A204.1 (cell line): ENCODE measurements around the gene PNLIP.

Source experiments
- FAIRE-seq: peaks from 2 replicates; lab custom pipeline; 2012; peaks lifted over from hg19 to GRCh38; lab: Jason Lieb, UNC

Gene PNLIP

DNA sequence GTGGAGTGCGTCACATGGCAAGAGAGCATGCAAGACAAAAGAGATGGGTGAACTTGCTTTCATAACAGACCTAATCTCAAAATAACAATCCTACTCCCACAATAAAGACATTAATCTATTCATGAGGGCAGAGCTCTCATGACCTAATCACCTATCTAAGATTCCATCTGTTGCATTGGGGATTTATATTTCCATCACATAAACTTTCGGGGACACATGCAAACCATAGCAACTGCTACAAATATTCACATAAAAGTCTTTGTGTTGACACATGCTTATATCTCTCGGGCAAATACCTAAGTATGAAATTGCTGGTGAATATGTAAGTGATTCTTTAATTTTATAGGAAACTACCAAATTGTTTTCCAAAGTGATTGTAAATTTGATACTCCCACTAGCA is 29.1 kb downstream of the PNLIP start:
- FAIRE-seq, result no peak

DNA sequence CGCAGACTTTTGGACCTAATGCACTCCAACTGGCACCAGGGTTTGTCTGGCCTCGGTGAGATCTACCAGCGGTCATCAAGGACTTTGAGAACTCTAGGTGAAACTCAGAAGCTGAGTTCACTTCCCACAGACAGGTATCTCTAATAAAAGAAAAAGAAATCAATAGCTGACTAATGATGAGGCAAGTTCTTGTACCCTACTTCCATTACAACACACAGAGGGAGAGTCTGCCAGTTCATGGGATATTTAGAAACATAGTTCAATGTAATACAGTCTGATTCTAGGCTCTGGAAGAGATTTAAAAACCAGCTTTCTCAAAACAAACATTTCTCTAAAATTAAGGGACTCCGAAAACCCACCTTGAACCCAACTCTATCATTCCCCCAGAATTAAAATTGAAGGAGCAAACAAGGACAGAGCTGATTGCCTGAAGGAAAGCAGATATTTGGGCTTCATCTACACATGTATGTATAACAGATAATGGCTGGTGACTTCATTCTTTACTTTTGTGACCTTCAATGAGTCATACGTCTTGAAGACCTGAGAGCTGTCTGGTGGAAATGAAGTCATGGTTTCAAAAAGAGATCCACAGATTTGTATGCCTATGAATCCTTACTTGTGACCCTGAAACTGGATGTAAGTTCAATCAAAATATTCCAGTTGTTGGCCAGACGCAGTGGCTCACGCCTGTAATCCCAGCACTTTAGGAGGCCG is 42.3 kb downstream of the PNLIP start:
- FAIRE-seq, result no peak

DNA sequence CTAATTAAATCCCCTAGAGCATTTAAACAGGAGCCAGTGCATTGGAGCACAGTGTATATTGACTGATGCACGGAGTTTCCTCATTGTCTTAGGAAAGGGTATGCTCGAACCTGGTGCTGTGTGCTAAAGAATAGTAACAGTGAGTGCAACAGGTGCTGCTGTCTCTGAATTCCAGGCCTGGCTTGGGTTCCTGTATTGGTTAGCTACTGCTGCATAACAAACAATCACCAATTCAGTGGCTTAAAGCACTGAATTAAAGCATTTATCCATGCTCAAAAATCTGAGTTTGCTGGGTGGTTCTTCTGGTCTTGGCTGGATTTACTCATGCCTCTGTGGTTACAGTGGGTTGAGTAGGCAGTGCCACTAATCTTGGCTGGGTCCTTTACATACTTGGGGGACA is 43.3 kb downstream of the PNLIP start:
- no peak for FAIRE-seq

DNA sequence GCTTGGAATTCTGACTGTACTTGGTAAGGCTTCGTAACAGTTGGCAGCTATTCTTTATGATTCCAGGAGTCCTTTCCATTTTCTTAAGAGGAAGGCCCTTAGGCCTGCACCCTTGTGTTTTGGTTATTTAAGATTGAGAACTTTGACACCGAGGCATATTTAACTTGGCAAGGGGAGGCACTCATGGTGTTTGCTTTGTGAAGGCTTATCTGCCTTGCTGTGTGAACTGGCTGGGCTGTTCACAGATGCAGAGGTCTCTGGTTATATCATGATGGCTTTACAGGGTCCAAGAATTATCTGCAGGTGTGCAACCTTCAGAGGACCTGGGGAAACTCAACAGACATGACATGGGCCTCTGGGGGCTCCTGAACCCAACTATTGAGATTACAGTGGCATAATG is 44.2 kb downstream of the PNLIP start:
- no peak for FAIRE-seq

DNA sequence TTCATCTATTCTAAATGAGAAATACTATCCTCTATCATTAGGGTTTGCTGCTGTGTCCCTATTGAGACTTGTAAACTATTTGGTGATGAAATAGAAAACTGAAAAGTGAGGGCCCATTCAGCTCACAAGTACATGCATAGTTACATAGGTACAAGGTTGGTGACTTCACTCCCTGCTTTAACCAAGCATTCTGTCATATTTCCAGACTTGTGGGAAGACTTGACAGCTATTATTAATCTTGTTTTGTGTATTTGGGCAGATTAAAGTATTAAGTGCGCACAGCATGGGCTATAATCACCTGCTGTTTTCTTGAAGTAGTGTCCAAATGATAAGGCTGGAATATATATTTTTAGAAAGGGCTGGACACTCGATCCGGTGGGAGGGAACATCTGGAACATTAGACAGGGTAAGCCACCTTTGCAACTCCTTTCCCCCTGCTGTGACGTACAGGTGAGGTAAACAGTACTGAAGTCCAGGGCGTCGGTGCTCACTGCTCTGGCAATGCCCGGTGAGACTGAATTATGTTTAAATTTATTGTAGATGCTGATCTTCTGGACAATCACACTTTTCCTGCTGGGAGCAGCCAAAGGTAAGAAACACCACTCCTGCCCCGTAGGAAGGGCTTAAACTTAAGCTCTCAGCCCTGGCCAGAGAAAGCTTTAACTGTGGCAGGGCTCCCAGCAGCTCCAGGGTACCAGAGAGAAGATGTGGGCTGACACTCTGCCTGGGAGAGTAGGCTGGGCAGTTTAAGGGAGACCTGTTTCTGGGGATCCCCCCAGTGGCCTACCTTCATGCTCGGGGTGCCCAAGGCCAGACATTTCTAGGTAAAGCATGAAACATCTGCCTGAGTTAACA is 45.1 kb downstream of the PNLIP start, which contains the start of gene PNLIPRP1:
Gene PNLIPRP1, plus strand, starts transcription at position 370 of the 855 bp plus-strand sequence. Its CDS starts 171 bp downstream, at position 541.
- FAIRE-seq, result no peak

DNA sequence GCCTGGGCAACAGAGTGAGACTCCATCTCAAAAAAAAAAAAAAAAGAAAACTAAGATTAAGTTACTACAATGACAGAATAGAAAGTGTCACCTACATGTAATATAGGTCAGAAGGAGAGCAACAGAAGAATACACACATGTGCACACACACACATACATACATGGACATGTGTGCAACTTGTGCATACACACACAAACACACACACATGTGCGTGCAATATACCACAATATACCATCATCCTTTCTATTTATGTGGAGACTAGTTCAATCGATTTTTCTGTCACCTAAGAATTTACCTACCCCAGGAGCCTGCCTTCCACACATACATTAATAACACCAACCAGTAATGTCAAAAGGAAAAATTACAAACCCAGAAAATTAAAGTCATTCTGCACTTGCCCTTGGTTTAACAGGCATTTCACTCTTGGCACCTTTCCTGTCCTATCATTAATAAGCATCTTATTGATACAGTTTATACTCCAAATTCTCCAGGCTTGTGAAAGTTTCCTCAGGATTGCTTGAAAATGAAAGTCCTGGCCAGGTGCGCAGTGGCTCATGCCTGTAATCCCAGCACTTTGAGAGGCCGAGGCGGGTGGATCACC is 47.5 kb downstream of the PNLIP start:
- no peak for FAIRE-seq

DNA sequence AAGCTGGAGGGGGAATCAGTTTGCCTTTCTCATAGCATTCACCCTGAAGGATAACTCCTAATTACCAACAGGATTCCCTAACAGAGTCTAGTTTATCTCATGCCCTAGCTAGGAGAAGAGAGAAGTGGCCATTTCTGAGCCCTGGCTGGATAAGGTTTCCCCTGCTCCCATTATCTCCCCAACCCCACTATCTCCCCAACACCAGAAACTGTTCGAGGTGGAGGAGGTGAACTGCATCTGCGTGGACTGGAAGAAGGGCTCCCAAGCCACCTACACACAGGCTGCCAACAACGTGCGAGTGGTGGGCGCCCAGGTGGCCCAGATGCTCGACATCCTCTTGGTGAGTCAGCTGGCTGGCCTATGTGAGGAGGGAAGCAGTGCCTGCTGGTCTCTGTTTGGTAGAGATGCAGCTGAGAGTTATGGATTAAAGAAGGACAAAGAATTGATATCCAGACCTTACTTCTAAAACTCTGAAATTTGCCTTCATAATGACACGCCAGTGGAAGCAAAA is 48.8 kb downstream of the PNLIP start:
- FAIRE-seq, result no peak

DNA sequence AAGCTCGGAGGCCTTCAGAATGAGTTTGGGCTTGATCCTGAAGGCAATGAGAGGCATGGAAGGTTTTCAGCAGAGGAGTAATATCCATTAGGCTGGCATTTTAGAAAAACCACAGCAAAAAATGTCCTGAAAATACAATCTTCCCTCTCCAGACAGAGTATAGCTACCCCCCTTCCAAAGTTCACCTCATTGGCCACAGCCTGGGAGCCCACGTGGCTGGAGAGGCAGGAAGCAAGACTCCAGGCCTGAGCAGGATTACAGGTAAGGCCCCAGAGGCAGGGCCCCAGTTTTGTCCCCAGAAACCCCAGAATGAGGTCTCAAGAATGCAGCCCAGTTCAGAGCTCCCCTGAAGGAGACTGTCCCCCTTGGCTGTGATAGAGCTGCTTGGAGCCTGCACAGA is 50.3 kb downstream of the PNLIP start:
- no peak for FAIRE-seq

DNA sequence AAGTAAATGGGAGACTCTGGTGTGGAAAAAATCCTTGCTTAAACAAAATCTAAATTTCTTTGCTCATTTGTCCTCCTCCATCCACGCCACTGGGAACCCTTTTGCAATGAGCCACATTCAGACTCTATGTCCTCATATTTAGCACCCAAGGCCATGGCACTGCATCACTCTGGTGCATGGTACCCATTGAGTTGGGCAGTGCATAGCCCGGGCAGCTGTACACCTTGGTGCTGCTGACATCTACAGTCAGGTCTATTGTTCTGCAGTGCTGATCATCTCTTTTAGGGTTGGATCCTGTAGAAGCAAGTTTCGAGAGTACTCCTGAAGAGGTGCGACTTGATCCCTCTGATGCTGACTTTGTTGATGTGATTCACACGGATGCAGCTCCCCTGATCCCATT is 51.8 kb downstream of the PNLIP start:
- no peak for FAIRE-seq

DNA sequence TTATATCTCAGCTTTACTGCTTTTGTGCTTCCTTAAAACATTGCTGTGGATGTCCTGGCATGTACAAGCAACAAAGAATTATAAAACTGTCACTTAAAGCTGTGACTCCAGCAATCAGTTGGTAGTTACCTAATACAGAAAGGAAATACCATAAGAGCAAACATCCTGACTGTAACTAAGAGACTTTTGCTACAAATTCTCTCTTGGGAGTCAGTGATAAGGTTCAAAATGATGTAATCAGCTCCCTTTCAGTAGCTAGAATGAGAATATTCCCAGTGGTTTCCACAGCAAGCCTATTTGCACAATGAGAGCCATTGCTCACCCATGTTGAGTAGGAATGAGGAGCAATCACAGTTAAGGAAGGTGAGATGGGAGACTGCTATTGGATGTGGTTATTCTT is 52.6 kb downstream of the PNLIP start:
- no peak for FAIRE-seq

DNA sequence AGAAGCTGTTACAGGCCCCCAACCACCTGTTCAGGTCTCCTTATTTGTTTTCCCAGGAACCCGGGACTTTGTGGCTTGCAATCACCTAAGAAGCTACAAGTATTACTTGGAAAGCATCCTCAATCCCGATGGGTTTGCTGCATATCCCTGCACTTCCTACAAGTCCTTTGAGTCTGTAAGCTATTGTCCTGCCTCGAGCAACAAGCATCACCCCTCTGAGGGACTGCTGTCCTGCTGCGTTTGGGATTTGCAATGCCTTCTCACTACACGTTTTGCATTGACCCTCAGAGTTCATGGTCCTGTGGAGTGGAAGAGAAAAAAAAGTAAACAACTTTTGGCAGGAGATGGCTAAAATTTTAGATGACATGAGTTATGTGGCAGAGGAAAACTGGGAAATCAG is 54.3 kb downstream of the PNLIP start:
- no peak for FAIRE-seq

DNA sequence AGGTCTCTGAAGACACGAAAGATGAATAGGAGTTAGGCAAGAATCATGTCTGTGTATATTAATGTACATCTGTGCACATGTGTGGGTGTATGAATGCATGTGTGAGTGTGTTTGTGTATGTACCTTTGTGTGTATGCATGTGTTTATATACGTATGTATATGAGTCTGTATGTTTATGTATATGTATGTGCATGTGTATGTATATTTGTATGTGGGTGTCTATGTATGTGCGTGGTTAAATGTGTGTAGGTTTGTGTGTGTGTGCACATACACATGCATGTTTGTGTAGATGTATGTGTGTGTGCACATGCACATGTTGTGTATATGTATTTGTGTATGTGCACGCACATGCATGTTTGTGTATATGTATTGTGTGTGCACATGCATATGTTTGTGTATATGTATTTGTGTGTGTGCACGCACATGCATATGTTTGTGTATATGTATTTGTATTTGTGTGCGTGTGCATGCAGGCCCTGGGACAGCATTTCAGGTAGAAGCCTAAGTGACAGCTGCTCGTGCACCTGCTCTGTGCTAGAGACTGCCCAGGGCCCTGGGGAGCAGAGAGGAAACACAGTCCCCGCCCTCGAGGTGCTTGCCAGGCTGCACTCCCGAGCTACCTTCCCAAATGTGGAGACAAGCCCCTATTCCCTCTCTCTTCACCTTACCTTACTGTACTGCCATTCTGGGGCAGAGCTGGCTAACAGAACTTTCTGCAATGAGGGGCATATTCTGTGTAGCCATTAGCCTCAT is 57.1 kb downstream of the PNLIP start:
- no peak for FAIRE-seq

DNA sequence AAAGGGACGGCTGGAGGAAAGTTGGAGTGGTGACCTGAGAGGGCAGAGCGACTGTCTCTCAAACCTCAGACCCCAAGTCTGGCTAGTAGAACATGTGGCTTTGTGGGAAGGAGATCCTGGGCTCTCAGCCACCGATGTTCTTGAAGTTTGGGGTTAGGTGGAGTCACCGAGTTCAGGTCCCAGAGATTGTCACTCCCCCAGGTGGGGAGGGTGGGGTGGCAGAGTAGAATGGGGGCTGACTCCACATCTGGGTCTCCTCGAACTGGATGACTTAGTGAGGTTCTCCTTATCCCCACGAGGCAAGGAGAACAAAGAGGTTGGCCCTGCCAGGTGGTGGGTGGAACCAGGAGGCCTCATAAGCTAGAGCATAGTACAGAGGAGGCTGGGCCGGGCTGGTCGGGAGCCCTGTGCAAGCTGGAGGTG is 60.3 kb downstream of the PNLIP start:
- FAIRE-seq, result no peak

DNA sequence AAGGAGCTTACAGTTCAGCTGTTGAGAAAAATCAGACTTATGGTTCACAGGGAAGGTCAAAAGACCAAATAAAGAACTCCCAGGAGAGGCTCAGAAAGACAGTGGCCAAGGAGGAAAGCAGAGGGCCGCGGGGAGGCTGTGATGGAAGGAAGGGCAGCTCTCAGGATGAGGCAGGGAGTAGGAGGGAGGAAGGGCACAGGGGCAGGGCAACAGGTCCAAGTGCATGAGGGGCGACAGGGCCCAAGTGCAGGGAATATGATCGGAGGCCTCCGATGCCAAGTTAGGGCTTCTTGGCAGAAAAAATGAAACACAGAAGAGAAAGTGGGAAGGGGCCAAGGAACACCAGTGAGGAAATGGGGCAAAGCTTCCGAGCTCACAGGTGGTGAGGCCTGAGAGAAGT is 61.6 kb downstream of the PNLIP start:
- FAIRE-seq, result no peak

DNA sequence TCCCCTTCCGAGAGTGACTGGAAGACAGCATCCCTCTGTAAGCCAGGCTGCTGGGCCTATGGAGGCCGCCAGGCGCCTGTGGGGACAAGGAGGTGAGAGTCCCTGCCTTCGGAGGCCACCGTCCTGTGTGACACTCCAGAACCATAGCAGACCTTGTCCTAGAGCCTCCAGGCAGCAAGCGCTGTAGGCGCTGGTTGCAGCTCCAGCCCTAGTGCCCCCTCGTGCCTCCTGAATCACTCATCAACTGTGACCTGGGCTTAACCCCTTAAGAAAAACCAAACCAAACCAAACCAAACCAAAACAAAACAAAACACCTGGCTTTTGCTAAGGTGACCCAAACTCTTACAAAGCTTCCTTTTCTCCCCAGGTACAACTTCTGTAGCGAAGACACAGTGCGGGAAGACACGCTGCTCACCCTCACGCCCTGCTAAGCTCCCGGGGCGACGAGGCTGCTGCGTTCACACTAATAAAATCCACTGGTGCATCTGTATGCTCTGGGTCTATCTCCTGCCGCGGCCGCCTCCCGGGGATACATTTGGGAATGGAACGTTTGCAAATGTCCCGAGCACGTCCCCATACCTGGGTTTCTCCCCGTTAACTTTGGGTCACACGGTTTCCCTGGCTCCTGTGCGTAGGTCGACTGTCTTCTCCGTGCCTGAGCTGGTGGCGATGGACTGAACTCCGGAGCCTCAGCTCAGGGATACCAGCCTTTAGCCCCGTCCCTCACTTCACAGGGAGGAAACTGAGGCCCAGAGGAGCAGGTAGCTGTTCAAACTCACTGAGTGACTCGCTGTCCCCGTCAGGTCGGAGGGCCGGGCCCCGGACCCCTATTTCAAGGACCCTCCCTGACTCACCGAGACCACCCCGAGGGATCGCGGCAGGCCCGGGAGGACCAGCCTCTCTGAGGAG is 63.2 kb downstream of the PNLIP start:
- FAIRE-seq, result no peak

DNA sequence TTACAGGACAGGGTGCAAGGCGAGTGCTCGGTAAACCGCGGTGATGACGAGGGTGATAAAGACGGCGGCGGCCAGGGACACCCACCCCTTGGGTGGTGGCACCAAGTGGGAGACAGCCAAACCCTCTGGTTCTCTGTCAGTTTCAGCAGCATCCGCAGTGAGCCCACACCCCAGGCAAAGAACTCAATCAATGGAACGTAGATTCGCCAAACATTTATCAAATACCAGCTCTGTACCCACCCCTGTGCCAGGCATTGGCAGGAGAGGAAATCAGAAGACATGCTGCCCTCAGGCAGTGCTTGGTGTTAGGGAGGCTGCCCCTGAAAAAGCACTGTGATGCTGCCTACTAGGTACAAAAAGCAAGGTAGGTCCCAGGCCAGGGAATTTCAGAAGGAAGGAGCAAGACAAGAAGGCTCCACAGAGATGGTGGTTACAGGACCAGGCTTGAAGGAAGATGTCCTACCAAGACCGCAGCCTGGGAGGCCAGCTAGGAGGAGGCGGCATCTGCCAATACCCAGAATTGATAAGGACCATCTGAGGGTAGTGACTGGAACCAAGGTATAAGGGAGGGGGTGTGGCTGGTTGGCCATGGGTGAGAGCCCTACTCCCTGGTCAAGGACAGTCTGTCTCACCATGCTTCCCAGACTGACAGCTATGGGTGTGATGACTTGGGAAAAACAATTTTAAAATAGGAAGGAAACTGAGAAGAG is 64.9 kb downstream of the PNLIP start:
- FAIRE-seq, result no peak

DNA sequence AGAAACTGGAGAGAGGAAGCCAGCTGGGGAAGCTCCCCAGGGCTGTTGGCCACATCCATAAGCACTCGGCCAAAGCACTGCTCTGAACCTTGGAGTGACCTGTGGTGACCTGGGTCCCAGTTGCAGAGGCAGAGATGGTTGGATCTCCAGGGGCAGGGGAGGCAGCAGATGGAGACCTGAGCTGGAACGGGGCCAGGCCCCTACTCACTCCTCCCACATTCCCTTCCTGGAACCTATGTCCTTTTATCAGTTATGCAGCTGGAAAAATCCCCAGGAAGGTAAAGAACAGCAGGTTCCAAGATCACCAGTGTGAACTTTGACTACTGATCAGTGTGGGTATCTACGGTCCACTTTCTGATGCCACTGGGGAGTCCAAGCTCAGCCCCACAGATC is 65.4 kb downstream of the PNLIP start:
- no peak for FAIRE-seq

DNA sequence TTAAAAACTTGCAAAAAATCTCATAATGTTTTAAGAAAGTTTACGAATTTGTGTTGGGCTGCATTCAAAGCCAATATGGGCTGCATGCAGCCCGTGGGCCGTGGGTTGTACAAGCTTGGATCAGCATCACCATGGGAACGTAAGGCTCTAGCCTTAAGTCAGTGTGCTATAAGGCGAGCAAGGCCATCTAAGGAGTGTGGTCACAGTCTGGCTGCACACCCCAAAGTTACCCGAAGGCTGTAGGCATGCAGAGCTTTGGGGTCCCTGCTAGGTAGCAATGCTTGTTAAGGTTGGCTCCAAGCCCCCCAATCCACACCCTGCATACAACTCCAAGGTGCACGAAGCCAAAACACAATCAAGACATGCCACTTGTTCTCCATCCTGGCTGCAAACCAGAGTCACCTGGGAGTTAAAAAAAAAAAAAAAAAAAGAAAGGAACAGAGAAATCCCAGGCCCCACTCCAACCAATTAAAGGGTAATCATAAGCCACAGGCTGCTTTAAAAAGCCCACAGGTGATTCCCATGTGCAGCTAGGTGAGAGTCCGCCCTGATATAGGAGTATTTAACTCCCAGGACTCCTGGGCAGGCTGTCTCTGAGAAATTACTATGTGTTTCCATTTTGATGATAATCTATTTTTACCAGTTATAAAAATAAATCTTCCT is 66.5 kb downstream of the PNLIP start:
- no peak for FAIRE-seq

DNA sequence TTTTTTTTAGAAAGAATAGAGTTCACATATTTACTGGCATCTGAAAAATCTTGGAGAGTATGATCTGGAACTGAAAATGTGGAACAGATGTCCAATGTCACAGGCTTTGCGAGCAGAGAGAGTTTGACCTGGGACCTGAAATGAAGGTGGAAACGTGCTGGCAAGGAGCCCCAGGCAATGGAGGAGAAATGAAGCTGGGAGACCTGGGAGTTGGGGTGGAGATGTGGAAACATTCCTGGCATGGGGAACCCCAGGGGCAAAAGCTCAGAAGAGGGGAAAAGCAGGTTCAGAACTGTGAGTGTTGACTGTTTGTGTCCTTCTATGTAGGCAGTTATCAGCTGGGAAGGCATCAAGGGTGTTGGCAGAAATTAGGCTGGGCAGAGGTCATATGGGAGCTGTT is 67.7 kb downstream of the PNLIP start:
- FAIRE-seq, result no peak

DNA sequence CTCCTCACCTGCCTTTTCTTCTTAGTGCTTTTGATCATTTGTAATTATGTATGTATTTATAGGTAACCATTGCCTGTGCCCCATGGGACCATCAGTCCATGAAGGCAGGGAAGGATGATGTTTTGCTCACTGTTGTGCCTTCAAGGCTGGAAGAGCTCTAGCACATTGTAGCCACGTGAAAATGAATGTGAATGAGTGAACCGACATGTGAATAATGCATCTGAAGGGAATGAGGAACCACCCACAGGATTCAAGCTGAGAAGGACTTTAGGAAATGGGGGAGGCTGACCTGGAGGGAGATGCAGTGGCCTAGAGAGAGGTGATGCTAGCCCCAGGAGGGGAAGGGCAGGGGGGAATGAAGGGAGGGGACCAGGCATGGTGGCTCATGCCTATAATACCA is 69.1 kb downstream of the PNLIP start:
- FAIRE-seq, result no peak
